GM12891 (cell line): ENCODE measurements around the gene CCL18.

Experiments used
- POLR2A ChIP-seq: IDR thresholded peaks from 2 replicates; pipeline ENCODE4 v1.6.1; 2011; ENCODE audit warnings: low read depth, low read length, control low read depth
- TAF1 ChIP-seq: IDR thresholded peaks from 2 replicates; pipeline ENCODE4 v1.6.1; 2011; ENCODE audit warnings: low read depth, low read length, control low read depth

DNA sequence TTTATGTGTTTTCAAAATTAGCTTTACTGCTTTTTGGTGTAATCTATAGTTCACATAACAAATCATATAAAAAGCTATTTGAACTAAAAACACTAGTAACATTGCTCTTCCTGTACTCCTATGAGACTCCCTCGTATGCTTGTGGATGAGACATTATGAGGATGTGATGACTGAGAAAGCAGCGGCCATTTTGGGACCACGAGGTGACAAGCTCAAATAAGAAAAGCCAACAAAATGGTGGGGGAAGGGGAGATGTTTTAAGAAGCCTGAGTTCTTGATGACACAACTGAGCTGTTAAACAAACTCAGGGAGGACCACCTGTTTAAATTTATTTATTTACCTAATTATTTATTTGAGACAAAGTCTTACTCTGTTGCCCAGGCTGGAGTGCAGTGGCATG is 4.5 kb downstream of the CCL18 start:
- TF ChIP-seq TAF1 (no peak), POLR2A (no peak)
